CD8-positive, alpha-beta memory T cell (primary cell): Measurements from ENCODE around the gene SFTPA1. TPM values are rescaled to one million over a fixed set of nuclear protein-coding genes. Genes with fewer than 3 reads are reported as not detected.
"Not testable (repeated sequence)": the region's sequence is repeated elsewhere in the genome, so short reads cannot be mapped to it uniquely, and the experiment has no call there.

ENCODE experiments used
- CTCF ChIA-PET: fragments of 350-600 bp; sonication (Branson Sonifier 250); formaldehyde crosslinking; loops from one replicate; lab custom pipeline; 2021; ENCODE audit warnings: antibody characterized with exemption; lab: Charles Lee
- POLR2A ChIA-PET: fragments of 350-600 bp; sonication (Branson Sonifier 250); formaldehyde crosslinking; loops from one replicate; lab custom pipeline; 2021; ENCODE audit warnings: antibody characterized with exemption; lab: Charles Lee
- DNase-seq, 5 donors: peaks; one replicate each; pipeline versions ENCODE4 v3.0.0 to v3.0.0-alpha.2; 2020 to 2022; ENCODE audit warnings: mixed read lengths in 1 of 5
- H3K27ac ChIP-seq: one replicate; pipeline ENCODE4 v1.7.0; 2013; ENCODE audit warnings: low read depth, mild to moderate bottlenecking, low read length, moderate library complexity
- H3K27me3 ChIP-seq: 2 replicates; pipeline ENCODE4 v1.7.0; 2013; ENCODE audit warnings: low read length, mild to moderate bottlenecking; ENCODE audit not compliant: insufficient read depth, poor library complexity, severe bottlenecking
- H3K36me3 ChIP-seq: 2 replicates; pipeline ENCODE4 v1.7.0; 2013; ENCODE audit warnings: mild to moderate bottlenecking, low read length, moderate library complexity; ENCODE audit not compliant: insufficient read depth
- H3K4me1 ChIP-seq: 2 replicates; pipeline ENCODE4 v1.7.0; 2013; ENCODE audit warnings: mild to moderate bottlenecking, low read length, moderate library complexity; ENCODE audit not compliant: insufficient read depth
- H3K4me3 ChIP-seq: 2 replicates; pipeline ENCODE4 v1.7.0; 2013; ENCODE audit warnings: mild to moderate bottlenecking, low read length
- H3K9me3 ChIP-seq: 2 replicates; pipeline ENCODE4 v1.7.0; 2013; ENCODE audit warnings: mild to moderate bottlenecking, low read length
- H3K27ac Mint-ChIP-seq, 8 donors: one replicate each; pipeline ENCODE4 v1.8.0; 2020 to 2021; ENCODE audit warnings: mixed read lengths in 8 of 8, mild to moderate bottlenecking in 6 of 8, inconsistent platforms in 3 of 8, moderate library complexity in 3 of 8
- H3K27me3 Mint-ChIP-seq, 2 donors: one replicate each; pipeline ENCODE4 v1.8.0; 2020 to 2021; ENCODE audit warnings: mixed read lengths in 2 of 2, mild to moderate bottlenecking in 1 of 2, moderate library complexity in 1 of 2
- H3K36me3 Mint-ChIP-seq, 3 donors: one replicate each; pipeline ENCODE4 v1.8.0; 2020 to 2021; ENCODE audit warnings: mixed read lengths in 3 of 3, inconsistent platforms in 1 of 3, mild to moderate bottlenecking in 1 of 3
- H3K4me1 Mint-ChIP-seq, 3 donors: one replicate each; pipeline ENCODE4 v1.8.0; 2020 to 2021; ENCODE audit warnings: mixed read lengths in 3 of 3, inconsistent platforms in 1 of 3, mild to moderate bottlenecking in 1 of 3
- H3K4me3 Mint-ChIP-seq, 7 donors: one replicate each; pipeline ENCODE4 v1.8.0; 2020 to 2021; ENCODE audit warnings: mixed read lengths in 7 of 7, mild to moderate bottlenecking in 6 of 7, moderate library complexity in 4 of 7, inconsistent platforms in 2 of 7
- H3K9me3 Mint-ChIP-seq, 5 donors: one replicate each; pipeline ENCODE4 v1.8.0; 2020 to 2022; ENCODE audit warnings: mixed read lengths in 5 of 5, mild to moderate bottlenecking in 3 of 5, moderate library complexity in 2 of 5, inconsistent platforms in 1 of 5
- polyA plus RNA-seq: library from polyadenylated mRNA; unstranded; fragments of 300-500 nt; fragmentation: Illumina TruSeq; gene quantifications from one replicate; pipeline ENCODE4 v1.2.3, GENCODE V29; 2021
- total RNA-seq, 2 experiments: library from RNA; stranded (reverse); gene quantifications; one replicate each; pipeline ENCODE4 v1.2.3, GENCODE V29; 2021

SFTPA1 gene
- total and polyA plus RNA-seq, 3 experiments from 2014 or later, result not detected

GRCh38 chr10:79616164-79616563 lies 5.4 kb downstream of the SFTPA1 start:
- H3K4me3 ChIP-seq, result no peak overlapping the region
- Mint-ChIP-seq H3K4me1 (no peaks in the 10 kb centered on the region), H3K36me3 (peaks cover 0 to 3% (median 0%) of the 10 kb centered on the region in 3 donors), H3K27ac (no peak overlapping the region), H3K9me3 (peaks cover 0 to 3% (median 0%) of the 10 kb centered on the region in 5 donors), H3K4me3 (no peak overlapping the region), H3K27me3 (peaks cover 0 to 1% of the 10 kb centered on the region in 2 donors)
- H3K36me3 ChIP-seq, result no peaks in the 10 kb centered on the region
- no peaks in the 10 kb centered on the region for H3K4me1 ChIP-seq
- no peaks in the 10 kb centered on the region for H3K9me3 ChIP-seq
- no peak overlapping the region for H3K27ac ChIP-seq
- POLR2A ChIA-PET, result no interaction called here
- no peak for DNase-seq
- no peaks in the 10 kb centered on the region for H3K27me3 ChIP-seq
- CTCF ChIA-PET, result interaction anchor here (1.2 kb wide), 1 partner anchor 9 kb away, joined by 3 read pairs; no protein-coding TSS in a partner anchor

DNA sequence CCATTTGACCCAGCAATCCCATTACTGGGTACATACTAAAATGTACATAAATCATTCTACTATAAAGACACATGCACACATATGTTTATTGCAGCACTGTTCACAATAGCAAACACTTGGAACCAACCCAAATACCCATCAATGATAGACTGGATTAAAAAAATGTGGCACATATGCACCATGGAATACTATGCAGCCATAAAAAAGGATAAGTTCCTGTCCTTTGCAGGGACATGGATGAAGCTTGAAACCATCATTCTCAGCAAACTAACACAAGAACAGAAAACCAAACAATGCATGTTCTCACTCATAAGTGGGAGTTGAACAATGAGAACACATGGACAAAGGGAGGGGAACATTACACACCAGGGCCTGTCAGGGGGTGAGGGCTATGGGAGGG lies 12.9 kb downstream of the SFTPA1 start:
- H3K36me3 Mint-ChIP-seq, H3K4me1 ChIP-seq, H3K9me3 ChIP-seq, POLR2A ChIA-PET, H3K36me3 ChIP-seq, H3K4me3 ChIP-seq, H3K27ac Mint-ChIP-seq, DNase-seq, CTCF ChIA-PET, H3K4me3 Mint-ChIP-seq, H3K27me3 ChIP-seq, H3K27ac ChIP-seq, H3K4me1 Mint-ChIP-seq: not testable (repeated sequence)
- Mint-ChIP-seq H3K27me3 (peaks cover 16 to 33% of the 10 kb centered on the region in 2 donors), H3K9me3 (peaks cover 12 to 28% (median 23%) of the 10 kb centered on the region in 5 donors)

DNA sequence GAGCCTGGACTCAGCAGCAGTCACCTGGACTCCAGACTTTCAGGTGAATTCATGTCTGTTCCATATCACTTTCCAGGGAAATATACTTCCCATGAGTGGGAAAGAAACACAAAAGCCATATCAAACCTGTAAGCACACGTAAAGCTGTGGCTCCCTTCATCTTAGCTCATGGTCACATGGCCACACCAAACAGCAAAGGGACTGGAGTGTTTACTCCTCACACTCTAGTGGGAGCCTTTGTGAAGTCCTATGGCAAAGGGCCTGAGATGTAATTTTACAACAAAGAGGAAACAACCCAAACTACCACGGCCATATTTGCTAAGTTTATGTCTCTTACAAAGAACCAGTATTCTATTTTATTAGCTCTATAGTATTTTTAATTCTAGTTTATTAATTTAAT lies 16.3 kb downstream of the SFTPA1 start:
- no peaks in the 10 kb centered on the region for H3K4me1 Mint-ChIP-seq
- H3K36me3 Mint-ChIP-seq, result no peaks in the 10 kb centered on the region

GRCh38 chr10:79628083-79628482 lies 17.3 kb downstream of the SFTPA1 start:
- peaks cover 16 to 36% of the 10 kb centered on the region in 2 donors for H3K27me3 Mint-ChIP-seq
- POLR2A ChIA-PET, result no interaction called here
- peaks cover 8 to 19% (median 16%) of the 10 kb centered on the region in 5 donors for H3K9me3 Mint-ChIP-seq

More for the DNA sequence above, 16.3 kb downstream of the SFTPA1 start:
- Histone ChIP-seq H3K36me3 (no peaks in the 10 kb centered on the region), H3K27ac (no peak overlapping the region), H3K27me3 (no peaks in the 10 kb centered on the region), H3K4me1 (no peaks in the 10 kb centered on the region), H3K4me3 (no peak overlapping the region), H3K9me3 (no peaks in the 10 kb centered on the region)
- Mint-ChIP-seq H3K27me3 (peaks cover 16 to 40% of the 10 kb centered on the region in 2 donors), H3K4me3 (no peak overlapping the region), H3K27ac (no peak overlapping the region), H3K9me3 (peaks cover 10 to 24% (median 19%) of the 10 kb centered on the region in 5 donors)
- POLR2A ChIA-PET, result no interaction called here
- CTCF ChIA-PET, result no interaction called here
- DNase-seq, result no peak

GRCh38 chr10:79628988-79629954 lies 18.5 kb downstream of the SFTPA1 start:
- ChIA-PET POLR2A (no interaction called here), CTCF (no interaction called here)
- Histone ChIP-seq H3K27me3 (no peaks in the 10 kb centered on the region), H3K4me3 (no peak overlapping the region), H3K27ac (no peak overlapping the region), H3K9me3 (no peaks in the 10 kb centered on the region), H3K4me1 (no peaks in the 10 kb centered on the region), H3K36me3 (no peaks in the 10 kb centered on the region)
- no peaks in the 10 kb centered on the region for H3K4me1 Mint-ChIP-seq
- peaks cover 7 to 27% of the 10 kb centered on the region in 2 donors for H3K27me3 Mint-ChIP-seq
- no peak overlapping the region for H3K4me3 Mint-ChIP-seq
- peaks cover 7 to 12% (median 9%) of the 10 kb centered on the region in 5 donors for H3K9me3 Mint-ChIP-seq
- no peak overlapping the region for H3K27ac Mint-ChIP-seq
- DNase-seq, result no peak
- H3K36me3 Mint-ChIP-seq, result no peaks in the 10 kb centered on the region

More at GRCh38 chr10:79628083-79628482, 17.3 kb downstream of the SFTPA1 start:
- H3K27ac Mint-ChIP-seq, result no peak overlapping the region
- no peaks in the 10 kb centered on the region for H3K9me3 ChIP-seq
- no peaks in the 10 kb centered on the region for H3K36me3 Mint-ChIP-seq
- H3K36me3 ChIP-seq, result no peaks in the 10 kb centered on the region
- no peaks in the 10 kb centered on the region for H3K4me1 ChIP-seq
- no peak overlapping the region for H3K4me3 ChIP-seq
- CTCF ChIA-PET, result no interaction called here
- no peak for DNase-seq
- no peaks in the 10 kb centered on the region for H3K27me3 ChIP-seq
- H3K4me3 Mint-ChIP-seq, result no peak overlapping the region
- H3K27ac ChIP-seq, result no peak overlapping the region
- H3K4me1 Mint-ChIP-seq, result no peaks in the 10 kb centered on the region

- Histone ChIP-seq H3K27me3 (no peaks in the 10 kb centered on the region), H3K4me1 (no peaks in the 10 kb centered on the region), H3K4me3 (no peak overlapping the region), H3K36me3 (no peaks in the 10 kb centered on the region), H3K27ac (no peak overlapping the region), H3K9me3 (no peaks in the 10 kb centered on the region)
- Mint-ChIP-seq H3K4me1 (no peaks in the 10 kb centered on the region), H3K27ac (no peak overlapping the region), H3K27me3 (peaks cover 6 to 27% of the 10 kb centered on the region in 2 donors), H3K36me3 (no peaks in the 10 kb centered on the region), H3K9me3 (peaks cover 7 to 12% (median 8%) of the 10 kb centered on the region in 5 donors), H3K4me3 (no peak overlapping the region)
- POLR2A ChIA-PET, result no interaction called here
- DNase-seq, result no peak
- CTCF ChIA-PET, result no interaction called here
These were observed 19.2 kb downstream of the SFTPA1 start for GRCh38 chr10:79629955-79630327.

GRCh38 chr10:79636654-79637199 lies 26.0 kb downstream of the SFTPA1 start:
- H3K27me3 ChIP-seq, H3K27me3 Mint-ChIP-seq, H3K4me1 Mint-ChIP-seq, H3K4me3 ChIP-seq, H3K4me3 Mint-ChIP-seq, H3K4me1 ChIP-seq, POLR2A ChIA-PET, H3K36me3 Mint-ChIP-seq, H3K9me3 ChIP-seq, H3K36me3 ChIP-seq, H3K27ac Mint-ChIP-seq, CTCF ChIA-PET, H3K9me3 Mint-ChIP-seq, H3K27ac ChIP-seq, DNase-seq: not testable (repeated sequence)

DNA sequence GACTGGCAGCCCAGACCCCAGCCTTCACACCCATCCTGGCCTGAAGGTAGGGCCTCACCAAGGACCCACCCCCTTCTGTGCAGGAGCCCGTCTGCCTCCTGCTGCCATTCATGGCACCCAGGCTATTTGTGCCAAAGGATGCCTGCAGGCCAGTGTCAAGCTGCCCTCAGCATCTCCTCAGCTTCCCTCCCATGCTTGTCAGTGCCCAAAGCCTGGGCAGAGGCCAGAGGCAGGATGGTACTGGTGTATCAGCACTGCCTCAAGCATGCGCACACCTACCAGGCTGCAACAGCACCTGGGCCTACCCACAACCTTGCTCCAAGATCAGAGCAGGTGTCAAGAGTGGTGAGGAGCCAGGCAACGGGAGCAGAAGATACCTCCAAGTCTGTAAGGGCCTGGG lies 27.6 kb downstream of the SFTPA1 start:
- H3K9me3 ChIP-seq, result no peaks in the 10 kb centered on the region
- ChIA-PET CTCF (no interaction called here), POLR2A (no interaction called here)
- no peaks in the 10 kb centered on the region for H3K4me1 ChIP-seq
- H3K4me3 Mint-ChIP-seq, result no peak overlapping the region
- H3K27ac ChIP-seq, result no peak overlapping the region
- no peaks in the 10 kb centered on the region for H3K9me3 Mint-ChIP-seq
- H3K4me3 ChIP-seq, result no peak overlapping the region
- no peaks in the 10 kb centered on the region for H3K27me3 ChIP-seq
- H3K36me3 Mint-ChIP-seq, result no peaks in the 10 kb centered on the region
- no peaks in the 10 kb centered on the region for H3K36me3 ChIP-seq
- no peaks in the 10 kb centered on the region for H3K4me1 Mint-ChIP-seq
- no peak overlapping the region for H3K27ac Mint-ChIP-seq
- DNase-seq, result no peak
- H3K27me3 Mint-ChIP-seq, result peaks cover 1 to 3% of the 10 kb centered on the region in 2 donors
